Measurements from ENCODE around the gene PFKFB2.

DNA sequence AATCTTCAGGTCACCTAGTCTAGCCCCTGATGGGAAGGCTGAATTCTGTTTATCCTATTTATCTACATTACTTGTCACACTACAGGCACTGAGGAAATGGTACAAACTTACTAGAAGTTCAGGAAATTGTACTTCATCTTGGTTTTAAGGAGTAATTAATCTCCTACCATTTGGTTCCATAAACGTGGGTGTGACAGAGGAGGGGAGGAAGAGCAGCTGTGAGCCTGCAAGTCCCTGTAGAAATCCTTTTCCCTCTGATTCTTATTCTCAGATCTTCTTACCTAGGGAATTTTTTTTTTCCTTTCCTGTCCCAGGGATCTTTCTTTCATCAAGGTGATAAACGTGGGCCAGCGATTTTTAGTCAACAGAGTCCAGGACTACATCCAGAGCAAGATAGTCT lies 14.1 kb downstream of the PFKFB2 start:
- TF ChIP-seq, protein P1, sequence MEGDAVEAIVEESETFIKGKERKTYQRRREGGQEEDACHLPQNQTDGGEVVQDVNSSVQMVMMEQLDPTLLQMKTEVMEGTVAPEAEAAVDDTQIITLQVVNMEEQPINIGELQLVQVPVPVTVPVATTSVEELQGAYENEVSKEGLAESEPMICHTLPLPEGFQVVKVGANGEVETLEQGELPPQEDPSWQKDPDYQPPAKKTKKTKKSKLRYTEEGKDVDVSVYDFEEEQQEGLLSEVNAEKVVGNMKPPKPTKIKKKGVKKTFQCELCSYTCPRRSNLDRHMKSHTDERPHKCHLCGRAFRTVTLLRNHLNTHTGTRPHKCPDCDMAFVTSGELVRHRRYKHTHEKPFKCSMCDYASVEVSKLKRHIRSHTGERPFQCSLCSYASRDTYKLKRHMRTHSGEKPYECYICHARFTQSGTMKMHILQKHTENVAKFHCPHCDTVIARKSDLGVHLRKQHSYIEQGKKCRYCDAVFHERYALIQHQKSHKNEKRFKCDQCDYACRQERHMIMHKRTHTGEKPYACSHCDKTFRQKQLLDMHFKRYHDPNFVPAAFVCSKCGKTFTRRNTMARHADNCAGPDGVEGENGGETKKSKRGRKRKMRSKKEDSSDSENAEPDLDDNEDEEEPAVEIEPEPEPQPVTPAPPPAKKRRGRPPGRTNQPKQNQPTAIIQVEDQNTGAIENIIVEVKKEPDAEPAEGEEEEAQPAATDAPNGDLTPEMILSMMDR (IDR thresholded peaks at IDR 0.05; ENCODE audit: low read depth, low read length, missing input control): no peak
- TF ChIP-seq GABPA (IDR thresholded peaks at IDR 0.05 in 1 of 2, conservative IDR thresholded peaks at IDR 0.05 in 1 of 2): no peak
- no peak for TF ChIP-seq JUND (IDR thresholded peaks at IDR 0.05)
- TF ChIP-seq RXRA (IDR thresholded peaks at IDR 0.05): no peak
- no peak for TF ChIP-seq RAD21 (IDR thresholded peaks at IDR 0.05)
- TF ChIP-seq, protein P2, sequence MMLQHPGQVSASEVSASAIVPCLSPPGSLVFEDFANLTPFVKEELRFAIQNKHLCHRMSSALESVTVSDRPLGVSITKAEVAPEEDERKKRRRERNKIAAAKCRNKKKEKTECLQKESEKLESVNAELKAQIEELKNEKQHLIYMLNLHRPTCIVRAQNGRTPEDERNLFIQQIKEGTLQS (IDR thresholded peaks at IDR 0.05): no peak
